Heart left ventricle (tissue), 16 donors: ENCODE results near the gene C1QL3. TPM values are rescaled to one million over a fixed set of nuclear protein-coding genes. Genes with fewer than 3 reads are reported as not detected.

ENCODE experiments used
- ATAC-seq, 4 donors: fragments of 200-7000 bp; cut with Tn5 transposase; one replicate each; pipeline ENCODE4 v1.9.1; 2020 to 2022; ENCODE audit warnings: moderate library complexity in 4 of 4, mild to moderate bottlenecking in 3 of 4, moderate number of reproducible peaks in 1 of 4
- DNase-seq, 5 donors: peaks; one replicate each; pipeline ENCODE4 v3.0.0-alpha.2; 2020
- H3K27ac ChIP-seq, 12 donors: fragments of 200-600 bp; sonication (generic) in 4 of 12; one replicate each; pipeline versions ENCODE4 v1.5.0 to v1.8.0; 2016 to 2022; ENCODE audit warnings: mild to moderate bottlenecking in 2 of 12
- H3K27me3 ChIP-seq, 9 donors: fragments of 200-600 bp; sonication (generic) in 2 of 9; one replicate each; pipeline versions ENCODE4 v1.5.1 to v1.8.0; 2016 to 2022; ENCODE audit warnings: mild to moderate bottlenecking in 3 of 9
- H3K36me3 ChIP-seq, 9 donors: fragments of 200-600 bp; sonication (generic) in 2 of 9; one replicate each; pipeline versions ENCODE4 v1.5.0 to v1.8.0; 2018 to 2022; ENCODE audit warnings: mild to moderate bottlenecking in 2 of 9
- H3K4me1 ChIP-seq, 12 donors: fragments of 200-600 bp; sonication (generic) in 4 of 12; one replicate each; pipeline versions ENCODE4 v1.5.0 to v1.8.0; 2016 to 2022; ENCODE audit warnings: mild to moderate bottlenecking in 3 of 12
- H3K4me3 ChIP-seq, 12 donors: fragments of 200-600 bp; sonication (generic) in 4 of 12; one replicate each; pipeline versions ENCODE4 v1.5.0 to v1.8.0; 2017 to 2022; ENCODE audit warnings: mild to moderate bottlenecking in 9 of 12, moderate library complexity in 4 of 12
- H3K9me3 ChIP-seq, 12 donors: fragments of 200-600 bp; sonication (generic) in 4 of 12; one replicate each; pipeline versions ENCODE4 v1.5.0 to v1.8.0; 2016 to 2022; ENCODE audit warnings: mild to moderate bottlenecking in 1 of 12
- CTCF ChIP-seq, 12 donors: fragments of 200-600 bp; sonication (generic) in 4 of 12; IDR thresholded peaks; one replicate each; pipeline versions ENCODE4 v1.5.0 to v1.8.0; 2018 to 2022; ENCODE audit warnings: antibody characterized with exemption in 12 of 12, mild to moderate bottlenecking in 5 of 12
- POLR2A ChIP-seq, 2 donors: fragments of 450-650 bp; IDR thresholded peaks; one replicate each; pipeline ENCODE4 v1.6.1; 2017; ENCODE audit warnings: antibody characterized with exemption in 2 of 2, mild to moderate bottlenecking in 2 of 2, moderate library complexity in 2 of 2
- WGBS, 4 donors: extraction: QIAGEN DNeasy Blood & Tissue Kit in 2 of 4; methylation state at CpG; one replicate each; pipeline versions ENCODE4 v1.1.5 to v1.1.7; 2013 to 2018; 5-methylcytosine and 5-hydroxymethylcytosine counted together
- intact Hi-C, 10 donors: fragments of 100-400 bp; cut with DNase I; formaldehyde crosslinking; loops; one replicate each; pipeline versions ENCODE4 v1.11.1 to v1.14.2; 2022
- long read RNA-seq, 3 donors: library from polyadenylated mRNA; unstranded; transcript quantifications; one replicate each; pipeline ENCODE4 v2.0.0, GENCODE V29; 2020 to 2021
- polyA plus RNA-seq, 2 donors: library from polyadenylated mRNA; stranded (reverse); fragments of 200-250 nt; gene quantifications; one replicate each; pipeline ENCODE4 v1.2.3, GENCODE V29; 2013
- total RNA-seq, 9 donors: library from RNA; depleted of rRNA in 2 of 9; stranded (reverse); fragments of >200 nt in 2 of 9; fragmentation: NEBNext Ultra II Directional in 3 of 9; extraction: Animal tissue kit (Norgen Biotek cat#: 25700) in 3 of 9; gene quantifications; one replicate each; pipeline versions ENCODE4 v1.1.0 to v1.2.4, GENCODE V29; 2016 to 2023
- donor health status: ischemic (EF 13 %, LVEDD 7.1; RV severe dilation, severe dysfunction).
- donor health status: healthy with polysubstance abuse.
- donor health status: DM: no; HTN: yes; CAD: no.
- donor health status: DM: no; HTN: no; CAD: no.
- donor health status: ischemic (EF 25% LVEDD 6.9; RV normal size, moderate dysfunction).
- donor health status: ischemic (EF 25% LVEDD 5.7; RV mildly dilated, moderate dysfunction).
- donor health status: healthy.
- donor health status: DM: yes; HTN: yes; CAD: no.
- donor health status: ischemic (EF 35%, LVEDD 5.7; RV mildly dilated, moderate dysfunction).
- donor health status: nonischemic (EF 11% LVEDD 7.7; RV severe dilation, severe dysfunction).
- donor health status: DM: yes; HTN: yes; CAD: no.
- donor health status: PGD.
- donor health status: ischemic (EF 29% LVEDD 5.4; RV normal size, mild dysfunction).
- donor health status: nonischemic (EF 23%, LVEDD 6.1; RV moderate dilation, normal function).

Gene C1QL3
- total RNA-seq (not detected), polyA plus RNA-seq (under 1 TPM in 1 of 2 donors, not detected in 1; 0.03 TPM)
- long read RNA-seq, donor 1, partial matches to known transcripts, result 0 of 1 reads
- long read RNA-seq, donor 1, other reads (novel, unspliced or antisense), result 0 of 1 reads
- long read RNA-seq, donor 2, result 0 reads
- long read RNA-seq, donor 3, result 0 reads

- intact Hi-C loops, result no loop called here
- no peak for TF ChIP-seq CTCF (IDR thresholded peaks at IDR 0.05)
- no peak for TF ChIP-seq POLR2A (IDR thresholded peaks at IDR 0.05)
- 2 to 3% (median 2%) methylated on average over 55 to 68 of the region's 68 CpGs for WGBS, 4 donors
- DNase-seq, result no peak
- H3K4me3 ChIP-seq, result peak within 1 kb of the TSS; percentile 23 to 61 (median 51)
- no peak within 1 kb of the TSS for H3K27ac ChIP-seq
- peaks cover 0 to 28% (median 10%) of the 10 kb centered on the region in 12 donors for H3K4me1 ChIP-seq
- H3K9me3 ChIP-seq, result no peaks in the 10 kb centered on the region
- no peaks in the 10 kb centered on the region for H3K36me3 ChIP-seq
- ATAC-seq, result peak in 2 of 4 donors; percentile 37 to 47
- peaks cover 12 to 48% (median 25%) of the 10 kb centered on the region in 9 donors for H3K27me3 ChIP-seq
These were observed at the start of gene C1QL3 for GRCh38 chr10:16521311-16522016. C1QL3 (minus strand) TSS chr10:16521879; CDS start chr10:16521065, 814 bp downstream.

GRCh38 chr10:16570731-16571130 is 49.1 kb upstream of the C1QL3 start:
- DNase-seq (no peak), ATAC-seq (no peak)
- WGBS, 4 donors, result 69 to 80% (median 72%) methylated on average over 4 of the region's 4 CpGs
- no peaks in the 10 kb centered on the region for H3K36me3 ChIP-seq
- no peak overlapping the region for H3K27ac ChIP-seq
- peaks cover 0 to 9% (median 0%) of the 10 kb centered on the region in 12 donors for H3K4me1 ChIP-seq
- intact Hi-C loops, result no loop called here
- no peak overlapping the region for H3K4me3 ChIP-seq
- TF ChIP-seq POLR2A (IDR thresholded peaks at IDR 0.05) (no peak), CTCF (IDR thresholded peaks at IDR 0.05) (no peak)
- peaks cover 0 to 1% (median 0%) of the 10 kb centered on the region in 9 donors for H3K27me3 ChIP-seq
- H3K9me3 ChIP-seq, result peaks cover 0 to 4% (median 0%) of the 10 kb centered on the region in 12 donors

- peaks cover 0 to 9% (median 0%) of the 10 kb centered on the region in 12 donors for H3K4me1 ChIP-seq
- 58 to 68% (median 64%) methylated on average over 7 of the region's 7 CpGs for WGBS, 4 donors
- H3K4me3 ChIP-seq, result no peak overlapping the region
- no peak for ATAC-seq
- no peak for TF ChIP-seq CTCF (IDR thresholded peaks at IDR 0.05)
- TF ChIP-seq POLR2A (IDR thresholded peaks at IDR 0.05), result no peak
- no peaks in the 10 kb centered on the region for H3K9me3 ChIP-seq
- intact Hi-C loops, result no loop called here
- H3K27me3 ChIP-seq, result peaks cover 0 to 3% (median 0%) of the 10 kb centered on the region in 9 donors
- no peak for DNase-seq
- no peak overlapping the region for H3K27ac ChIP-seq
- no peaks in the 10 kb centered on the region for H3K36me3 ChIP-seq
These were observed 44.6 kb upstream of the C1QL3 start for GRCh38 chr10:16566202-16566805.

GRCh38 chr10:16565604-16566003 is 43.9 kb upstream of the C1QL3 start:
- ATAC-seq (no peak), DNase-seq (no peak)
- WGBS, 4 donors, result 38 to 53% (median 41%) methylated on average over 3 of the region's 3 CpGs
- Histone ChIP-seq H3K27me3 (peaks cover 0 to 3% (median 0%) of the 10 kb centered on the region in 9 donors), H3K9me3 (no peaks in the 10 kb centered on the region), H3K27ac (no peak overlapping the region), H3K4me3 (no peak overlapping the region), H3K36me3 (no peaks in the 10 kb centered on the region), H3K4me1 (peaks cover 0 to 9% (median 0%) of the 10 kb centered on the region in 12 donors)
- intact Hi-C loops, result no loop called here
- TF ChIP-seq POLR2A (IDR thresholded peaks at IDR 0.05) (no peak), CTCF (IDR thresholded peaks at IDR 0.05) (no peak)
